ENCODE results near the gene PCSK9. TPM values are rescaled to one million over a fixed set of nuclear protein-coding genes. Genes with fewer than 3 reads are reported as not detected.

PCSK9 gene
- total RNA-seq, 3 donors from 2014 or later, result 0.15 to 0.16 TPM; not detected in 1

GRCh38 chr1:55081188-55081904, 42.0 kb downstream of the PCSK9 start:
- intact Hi-C loops (cut with DNase I; ENCODE audit: low total_unique reads), result no loop called here
- H3K4me1 ChIP-seq, result no peaks in the 10 kb centered on the region
- H3K27ac ChIP-seq, result no peak overlapping the region

GRCh38 chr1:55081905-55082296, 42.6 kb downstream of the PCSK9 start:
- TF ChIP-seq POLR2AphosphoS5 (IDR thresholded peaks at IDR 0.05) (no peak), CTCF (IDR thresholded peaks at IDR 0.05) (no peak), POLR2A (IDR thresholded peaks at IDR 0.05) (no peak)
- intact Hi-C loops (cut with DNase I; ENCODE audit: low total_unique reads), result no loop called here
- H3K36me3 ChIP-seq, result peaks cover 16% of the 10 kb centered on the region

More at GRCh38 chr1:55081188-55081904, 42.0 kb downstream of the PCSK9 start:
- H3K36me3 ChIP-seq, result peaks cover 16% of the 10 kb centered on the region
- H3K27me3 ChIP-seq, result no peaks in the 10 kb centered on the region
- no peaks in the 10 kb centered on the region for H3K9me3 ChIP-seq
- H3K4me3 ChIP-seq, result no peak overlapping the region
- DNase-seq (ENCODE audit: low spot score in 2 of 2), result no peak
- TF ChIP-seq CTCF (IDR thresholded peaks at IDR 0.05) (no peak), POLR2AphosphoS5 (IDR thresholded peaks at IDR 0.05) (no peak), POLR2A (IDR thresholded peaks at IDR 0.05) (no peak)

GRCh38 chr1:55084257-55084656, 44.9 kb downstream of the PCSK9 start:
- Histone ChIP-seq H3K4me1 (no peaks in the 10 kb centered on the region), H3K4me3 (no peak overlapping the region), H3K9me3 (no peaks in the 10 kb centered on the region), H3K27me3 (no peaks in the 10 kb centered on the region), H3K36me3 (peaks cover 13% of the 10 kb centered on the region), H3K27ac (no peak overlapping the region)
- no peak for DNase-seq (ENCODE audit: low spot score in 2 of 2)
- intact Hi-C loops (cut with DNase I; ENCODE audit: low total_unique reads), result no loop called here
- TF ChIP-seq CTCF (IDR thresholded peaks at IDR 0.05), result no peak
- no peak for TF ChIP-seq POLR2AphosphoS5 (IDR thresholded peaks at IDR 0.05)
- TF ChIP-seq POLR2A (IDR thresholded peaks at IDR 0.05), result no peak

More at GRCh38 chr1:55081905-55082296, 42.6 kb downstream of the PCSK9 start:
- Histone ChIP-seq H3K27me3 (no peaks in the 10 kb centered on the region), H3K4me1 (no peaks in the 10 kb centered on the region), H3K4me3 (no peak overlapping the region), H3K9me3 (no peaks in the 10 kb centered on the region), H3K27ac (no peak overlapping the region)
- no peak for DNase-seq (ENCODE audit: low spot score in 2 of 2)

- Histone ChIP-seq H3K27me3 (no peaks in the 10 kb centered on the region), H3K4me3 (no peak overlapping the region), H3K4me1 (no peaks in the 10 kb centered on the region), H3K36me3 (peaks cover 12% of the 10 kb centered on the region), H3K27ac (no peak overlapping the region), H3K9me3 (no peaks in the 10 kb centered on the region)
- intact Hi-C loops (cut with DNase I; ENCODE audit: low total_unique reads), result no loop called here
- TF ChIP-seq CTCF (IDR thresholded peaks at IDR 0.05), result no peak
- TF ChIP-seq POLR2AphosphoS5 (IDR thresholded peaks at IDR 0.05), result no peak
- TF ChIP-seq POLR2A (IDR thresholded peaks at IDR 0.05), result no peak
- DNase-seq (ENCODE audit: low spot score in 2 of 2), result no peak
Measured at GRCh38 chr1:55087439-55087838, 48.1 kb downstream of the PCSK9 start.

- Histone ChIP-seq H3K4me1 (no peaks in the 10 kb centered on the region), H3K9me3 (no peaks in the 10 kb centered on the region), H3K27me3 (no peaks in the 10 kb centered on the region), H3K4me3 (no peak overlapping the region), H3K36me3 (peaks cover 12% of the 10 kb centered on the region), H3K27ac (no peak overlapping the region)
- intact Hi-C loops (cut with DNase I; ENCODE audit: low total_unique reads), result no loop called here
- DNase-seq (ENCODE audit: low spot score in 2 of 2), result no peak
- TF ChIP-seq POLR2A (IDR thresholded peaks at IDR 0.05) (no peak), POLR2AphosphoS5 (IDR thresholded peaks at IDR 0.05) (no peak), CTCF (IDR thresholded peaks at IDR 0.05) (no peak)
Measured at GRCh38 chr1:55088413-55088812, 49.1 kb downstream of the PCSK9 start.
